Vagina (tissue), 2 donors: ENCODE results near the gene CCDC82.

Source experiments
- POLR2A ChIP-seq, 2 donors: fragments of 450-650 bp; IDR thresholded peaks; one replicate each; pipeline ENCODE4 v1.6.1; 2017; ENCODE audit warnings: antibody characterized with exemption in 2 of 2, mild to moderate bottlenecking in 2 of 2, moderate library complexity in 2 of 2
- POLR2AphosphoS5 ChIP-seq, 2 donors: sonication (generic); formaldehyde crosslinking; IDR thresholded peaks; one replicate each; pipeline ENCODE4 v1.9.0; 2017; ENCODE audit warnings: antibody characterized with exemption in 2 of 2, mild to moderate bottlenecking in 2 of 2, low read depth in 1 of 2; ENCODE audit not compliant: insufficient read depth in 1 of 2
- TF ChIP-seq, protein P1 (sequence below), 3 experiments: fragments of 450-650 bp in 2 of 3; fragments of 200-600 bp in 1 of 3; sonication (generic) in 1 of 3; IDR thresholded peaks; one replicate each; pipeline ENCODE4 v1.5.1; 2017 to 2019; ENCODE audit warnings: antibody characterized with exemption in 3 of 3, mild to moderate bottlenecking in 2 of 3, moderate library complexity in 2 of 3

DNA sequence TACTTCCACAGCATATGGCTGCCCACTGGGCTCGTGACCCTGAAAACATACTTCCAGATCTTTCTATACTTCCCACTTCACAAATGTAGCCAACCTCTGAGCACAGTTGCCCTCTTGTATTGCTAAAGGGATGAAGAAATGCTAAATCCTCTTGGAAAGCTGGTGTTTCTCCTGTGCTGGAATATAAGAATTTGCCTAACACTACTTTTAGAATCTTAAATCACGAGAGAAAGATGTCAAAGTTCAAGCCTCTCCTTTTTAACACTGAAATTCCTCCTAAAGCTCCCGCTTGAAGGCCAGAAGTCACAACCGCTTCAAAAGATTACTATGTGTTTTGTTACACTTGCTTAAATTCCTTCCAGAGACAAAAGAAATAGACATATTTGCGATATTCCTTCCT, 68.6 kb downstream of the CCDC82 start:
- TF ChIP-seq POLR2A (IDR thresholded peaks at IDR 0.05) (no peak), POLR2AphosphoS5 (IDR thresholded peaks at IDR 0.05; ENCODE audit: insufficient read depth in 1 of 2, low read depth in 1 of 2) (no peak)
- TF ChIP-seq, protein P1, sequence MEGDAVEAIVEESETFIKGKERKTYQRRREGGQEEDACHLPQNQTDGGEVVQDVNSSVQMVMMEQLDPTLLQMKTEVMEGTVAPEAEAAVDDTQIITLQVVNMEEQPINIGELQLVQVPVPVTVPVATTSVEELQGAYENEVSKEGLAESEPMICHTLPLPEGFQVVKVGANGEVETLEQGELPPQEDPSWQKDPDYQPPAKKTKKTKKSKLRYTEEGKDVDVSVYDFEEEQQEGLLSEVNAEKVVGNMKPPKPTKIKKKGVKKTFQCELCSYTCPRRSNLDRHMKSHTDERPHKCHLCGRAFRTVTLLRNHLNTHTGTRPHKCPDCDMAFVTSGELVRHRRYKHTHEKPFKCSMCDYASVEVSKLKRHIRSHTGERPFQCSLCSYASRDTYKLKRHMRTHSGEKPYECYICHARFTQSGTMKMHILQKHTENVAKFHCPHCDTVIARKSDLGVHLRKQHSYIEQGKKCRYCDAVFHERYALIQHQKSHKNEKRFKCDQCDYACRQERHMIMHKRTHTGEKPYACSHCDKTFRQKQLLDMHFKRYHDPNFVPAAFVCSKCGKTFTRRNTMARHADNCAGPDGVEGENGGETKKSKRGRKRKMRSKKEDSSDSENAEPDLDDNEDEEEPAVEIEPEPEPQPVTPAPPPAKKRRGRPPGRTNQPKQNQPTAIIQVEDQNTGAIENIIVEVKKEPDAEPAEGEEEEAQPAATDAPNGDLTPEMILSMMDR (IDR thresholded peaks at IDR 0.05), result no peak
